ENCODE results near the gene MTAP. TPM values are rescaled to one million over a fixed set of nuclear protein-coding genes. Genes with fewer than 3 reads are reported as not detected.

The MTAP gene
- total RNA-seq, 1 experiment from 2014 or later = 326 TPM

- no peak overlapping the region for H3K4me3 ChIP-seq (replicated peaks in 1 of 2; ENCODE audit: low read depth in 1 of 2, low read length in 2 of 2)
- no peak for TF ChIP-seq TCF7L2 (IDR thresholded peaks at IDR 0.05; ENCODE audit: borderline replicate concordance, extremely low read depth, insufficient read depth, insufficient read length)
- no peak for TF ChIP-seq POLR2A (IDR thresholded peaks at IDR 0.05; ENCODE audit: borderline replicate concordance, extremely low read depth, insufficient read depth, insufficient read length)
- TF ChIP-seq EZH2phosphoT487 (IDR thresholded peaks at IDR 0.05; ENCODE audit: borderline replicate concordance) = no peak
- TF ChIP-seq FOSL1 (IDR thresholded peaks at IDR 0.05; ENCODE audit: low read depth) = no peak
- TF ChIP-seq ZNF274 (IDR thresholded peaks at IDR 0.05; ENCODE audit: low read depth, low read length) = no peak
- TF ChIP-seq SIN3A (IDR thresholded peaks at IDR 0.05; ENCODE audit: low read depth) = no peak
- no peak for TF ChIP-seq JUND (IDR thresholded peaks at IDR 0.05)
- no peaks in the 10 kb centered on the region for H3K27me3 ChIP-seq (ENCODE audit: insufficient read depth, low read length)
- no peak overlapping the region for H3K4me2 ChIP-seq (ENCODE audit: low read length)
- ChIA-PET CTCF (no interaction called here), RAD21 (ENCODE audit: low non-redundant PET in 1 of 2, low total read pairs in 2 of 2, uncharacterized antibody in 2 of 2, unreplicated experiment in 2 of 2) (no interaction called here), POLR2A (no interaction called here)
- intact Hi-C loops (cut with micrococcal nuclease) = no loop called here
- no peak for ATAC-seq
- H4K20me1 ChIP-seq (ENCODE audit: insufficient read depth) = no peaks in the 10 kb centered on the region
- H3K36me3 ChIP-seq (ENCODE audit: control insufficient read depth in 1 of 2, insufficient read depth in 2 of 2, low read length in 2 of 2) = peaks cover 0 to 17% of the 10 kb centered on the region in 2 experiments; a peak in 1 of 4 replicates
- H3K9me2 ChIP-seq (ENCODE audit: insufficient read depth) = no peaks in the 10 kb centered on the region
- H3K9ac ChIP-seq (ENCODE audit: low read length) = no peak overlapping the region
- BruUV-seq (replicated peaks) = no TSS peak
- no peaks in the 10 kb centered on the region for H3K9me3 ChIP-seq (ENCODE audit: control insufficient read depth in 1 of 2, insufficient read depth in 1 of 2, low read depth in 1 of 2, low read length in 2 of 2)
- no peak for DNase-seq (ENCODE audit: low read depth, low spot score)
- H2AFZ ChIP-seq (ENCODE audit: low read depth, low read length, poor library complexity, severe bottlenecking) = no peak overlapping the region
- no peak overlapping the region for H3K27ac ChIP-seq (ENCODE audit: low read depth, low read length)
- peaks cover 51% of the 10 kb centered on the region for H3K79me2 ChIP-seq (ENCODE audit: insufficient read depth, low read length)
- peaks cover 0 to 11% of the 10 kb centered on the region in 2 experiments; a peak in 2 of 4 replicates for H3K4me1 ChIP-seq (ENCODE audit: control insufficient read depth in 1 of 2, insufficient read depth in 2 of 2, low read length in 2 of 2)
These were observed 169.9 kb downstream of the MTAP start for GRCh38 chr9:21972361-21972760.

DNA sequence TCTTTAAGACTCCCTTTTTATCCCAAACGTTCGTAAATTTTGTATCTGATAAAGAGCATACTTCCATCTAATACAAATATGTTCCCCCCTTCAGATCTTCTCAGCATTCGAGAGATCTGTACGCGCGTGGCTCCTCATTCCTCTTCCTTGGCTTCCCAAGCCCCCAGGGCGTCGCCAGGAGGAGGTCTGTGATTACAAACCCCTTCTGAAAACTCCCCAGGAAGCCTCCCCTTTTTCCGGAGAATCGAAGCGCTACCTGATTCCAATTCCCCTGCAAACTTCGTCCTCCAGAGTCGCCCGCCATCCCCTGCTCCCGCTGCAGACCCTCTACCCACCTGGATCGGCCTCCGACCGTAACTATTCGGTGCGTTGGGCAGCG, 171.9 kb downstream of the MTAP start:
- POLR2A ChIA-PET = no interaction called here
- no peak overlapping the region for H2AFZ ChIP-seq (ENCODE audit: low read depth, low read length, poor library complexity, severe bottlenecking)
- TF ChIP-seq EGR1 (IDR thresholded peaks at IDR 0.05; ENCODE audit: low read depth) (no peak), SP1 (IDR thresholded peaks at IDR 0.05; ENCODE audit: low read depth) (0 out of 2 replicates have a peak, but pooled peaks have one; percentile 13), POLR2A (IDR thresholded peaks at IDR 0.05; ENCODE audit: borderline replicate concordance, extremely low read depth, insufficient read depth, insufficient read length) (no peak), SIN3A (IDR thresholded peaks at IDR 0.05; ENCODE audit: low read depth) (no peak), EZH2phosphoT487 (IDR thresholded peaks at IDR 0.05; ENCODE audit: borderline replicate concordance) (no peak)
- no peak for DNase-seq (ENCODE audit: low read depth, low spot score)
- no peaks in the 10 kb centered on the region for H3K27me3 ChIP-seq (ENCODE audit: insufficient read depth, low read length)
- RAD21 ChIA-PET (ENCODE audit: low non-redundant PET in 1 of 2, low total read pairs in 2 of 2, uncharacterized antibody in 2 of 2, unreplicated experiment in 2 of 2) = no interaction called here
- CTCF ChIA-PET = no interaction called here
- H3K4me3 ChIP-seq (replicated peaks in 1 of 2; ENCODE audit: low read depth in 1 of 2, low read length in 2 of 2) = peak overlapping the region; percentile 57 to 70
- H3K27ac ChIP-seq (ENCODE audit: low read depth, low read length) = peak overlapping the region; percentile 74
- H3K4me2 ChIP-seq (ENCODE audit: low read length) = peak overlapping the region; percentile 86
- no peaks in the 10 kb centered on the region for H3K9me3 ChIP-seq (ENCODE audit: control insufficient read depth in 1 of 2, insufficient read depth in 1 of 2, low read depth in 1 of 2, low read length in 2 of 2)
- intact Hi-C loops (cut with micrococcal nuclease) = no loop called here
- peak; percentile 37 for ATAC-seq
- no peaks in the 10 kb centered on the region for H3K9me2 ChIP-seq (ENCODE audit: insufficient read depth)
- H3K9ac ChIP-seq (ENCODE audit: low read length) = peak overlapping the region; percentile 85
- TSS peak; percentile 40 for BruUV-seq (replicated peaks)
- peaks cover 51% of the 10 kb centered on the region for H3K79me2 ChIP-seq (ENCODE audit: insufficient read depth, low read length)
- H3K4me1 ChIP-seq (ENCODE audit: control insufficient read depth in 1 of 2, insufficient read depth in 2 of 2, low read length in 2 of 2) = peaks cover 0 to 11% of the 10 kb centered on the region in 2 experiments; a peak in 2 of 4 replicates
- peaks cover 0 to 14% of the 10 kb centered on the region in 2 experiments; a peak in 1 of 4 replicates for H3K36me3 ChIP-seq (ENCODE audit: control insufficient read depth in 1 of 2, insufficient read depth in 2 of 2, low read length in 2 of 2)
- no peaks in the 10 kb centered on the region for H4K20me1 ChIP-seq (ENCODE audit: insufficient read depth)

Data from HCT116 (cell line).